ENCODE data around the gene CPEB3. TPM values are rescaled to one million over a fixed set of nuclear protein-coding genes. Genes with fewer than 3 reads are reported as not detected.
A peak's percentile ranks its signal among the peaks of the same experiment; 100 is the strongest.
"Not testable (repeated sequence)": the region's sequence is repeated elsewhere in the genome, so short reads cannot be mapped to it uniquely, and the experiment has no call there.

The CPEB3 gene
- 1 to 10 TPM; 1.9 to 4.0 TPM for total RNA-seq

- Mint-ChIP-seq H3K36me3 (peaks cover 9 to 10% of the 10 kb centered on the region in 2 donors), H3K27ac (peak within 1 kb of the TSS; percentile 90 to 93), H3K9me3 (no peaks in the 10 kb centered on the region)
- DNase-seq (ENCODE audit: low spot score in 2 of 2) (peak; percentile 89 to 92), ATAC-seq (peak; percentile 97 to 99)
Observed at GRCh38 chr10:92290837-92291615, at the start of gene CPEB3, which contains the start of gene MARCHF5. CPEB3 (minus strand) TSS chr10:92291078; CDS start chr10:92240350, 50,728 bp downstream. MARCHF5 (plus strand) TSS chr10:92291167; CDS start chr10:92291495, 328 bp downstream.

DNA sequence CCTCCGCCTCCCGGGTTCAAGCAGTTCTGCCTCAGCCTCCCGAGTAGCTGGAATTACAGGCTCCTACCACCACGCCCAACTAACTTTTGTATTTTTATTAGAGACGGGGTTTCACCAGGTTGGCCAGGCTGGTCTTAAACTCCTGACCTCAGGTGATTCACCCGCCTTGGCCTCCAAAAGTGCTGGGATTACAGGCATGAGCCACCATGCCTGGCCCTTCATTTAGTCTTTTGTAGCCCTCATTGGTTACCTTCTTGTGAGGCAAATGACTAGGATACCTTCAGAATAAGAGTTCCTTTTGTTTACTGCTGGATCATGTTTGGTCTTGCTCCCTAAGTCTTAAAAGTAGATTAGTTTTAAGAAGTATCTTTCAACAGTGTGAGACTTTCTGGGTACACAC, 39.0 kb upstream of the CPEB3 start:
- H3K36me3 Mint-ChIP-seq; DNase-seq (ENCODE audit: low spot score in 2 of 2); H3K9me3 Mint-ChIP-seq; ATAC-seq: not testable (repeated sequence)
- H3K27ac Mint-ChIP-seq, result peak overlapping the region; percentile 18 to 35

- no peaks in the 10 kb centered on the region for H3K36me3 Mint-ChIP-seq
- ATAC-seq (no peak), DNase-seq (ENCODE audit: low spot score in 2 of 2) (no peak)
- H3K27ac Mint-ChIP-seq, result no peak overlapping the region
- H3K9me3 Mint-ChIP-seq, result no peaks in the 10 kb centered on the region
Observed at GRCh38 chr10:92328993-92329392, 38.1 kb upstream of the CPEB3 start.

- no peaks in the 10 kb centered on the region for H3K9me3 Mint-ChIP-seq
- H3K36me3 Mint-ChIP-seq, result peaks cover 0 to 10% of the 10 kb centered on the region in 2 donors
- ATAC-seq, result no peak
- peak overlapping the region in 1 of 2 donors; percentile 17 for H3K27ac Mint-ChIP-seq
- no peak for DNase-seq (ENCODE audit: low spot score in 2 of 2)
Observed at GRCh38 chr10:92327445-92328433, 36.9 kb upstream of the CPEB3 start.

GRCh38 chr10:92323079-92323478, 32.2 kb upstream of the CPEB3 start:
- Mint-ChIP-seq H3K9me3 (peaks cover 0 to 5% of the 10 kb centered on the region in 2 donors), H3K27ac (no peak overlapping the region), H3K36me3 (peaks cover 0 to 25% of the 10 kb centered on the region in 2 donors)
- no peak for DNase-seq (ENCODE audit: low spot score in 2 of 2)
- no peak for ATAC-seq

DNA sequence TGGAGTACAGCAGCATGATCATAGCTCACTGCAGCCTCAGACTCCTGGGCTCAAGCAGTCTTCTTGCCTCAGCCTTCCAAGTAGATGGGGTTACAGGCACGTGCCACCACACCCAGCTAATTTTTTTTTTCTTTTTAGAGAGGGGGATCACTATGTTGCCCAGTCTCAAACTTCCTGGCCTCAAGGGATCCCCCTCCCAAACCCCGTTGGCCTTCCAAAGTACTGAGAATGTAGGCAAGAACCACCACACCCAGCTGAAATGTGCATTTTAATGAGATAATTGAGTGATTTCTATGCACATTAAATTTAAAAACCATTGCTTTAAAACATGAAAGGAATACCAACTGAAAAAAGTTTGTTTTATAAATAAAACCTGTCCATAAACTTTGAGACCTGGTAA, 25.7 kb upstream of the CPEB3 start:
- DNase-seq (ENCODE audit: low spot score in 2 of 2), result no peak
- H3K27ac Mint-ChIP-seq, result peak overlapping the region in 1 of 2 donors; percentile 50
- no peak for ATAC-seq
- no peaks in the 10 kb centered on the region for H3K9me3 Mint-ChIP-seq
- peaks cover 0 to 22% of the 10 kb centered on the region in 2 donors for H3K36me3 Mint-ChIP-seq

- H3K27ac Mint-ChIP-seq, result no peak overlapping the region
- no peak for DNase-seq (ENCODE audit: low spot score in 2 of 2)
- ATAC-seq, result peak in 1 of 2 donors; percentile 32
- H3K9me3 Mint-ChIP-seq, result no peaks in the 10 kb centered on the region
- H3K36me3 Mint-ChIP-seq, result peaks cover 0 to 20% of the 10 kb centered on the region in 2 donors
Observed at GRCh38 chr10:92313750-92314149, 22.9 kb upstream of the CPEB3 start.

DNA sequence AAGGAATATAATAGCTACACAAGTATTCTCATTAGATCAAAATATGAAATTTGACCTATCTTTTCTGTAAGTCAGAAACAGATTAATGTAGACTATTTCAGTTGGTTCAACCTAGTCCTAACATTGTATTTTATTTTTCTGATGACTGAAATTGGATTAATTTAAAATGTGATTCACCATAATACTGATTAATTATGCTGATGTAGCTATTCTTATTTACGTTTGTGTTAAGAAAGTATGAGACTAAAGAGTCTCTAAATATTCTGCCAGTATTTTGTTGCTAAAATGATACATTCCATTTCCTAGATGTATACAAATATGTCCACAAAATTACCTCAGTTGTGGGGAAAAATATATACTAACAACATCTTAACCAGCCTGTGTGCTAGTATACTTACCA, 18.4 kb upstream of the CPEB3 start:
- no peak for ATAC-seq
- DNase-seq (ENCODE audit: low spot score in 2 of 2), result no peak
- Mint-ChIP-seq H3K36me3 (peaks cover 0 to 20% of the 10 kb centered on the region in 2 donors), H3K27ac (no peak overlapping the region), H3K9me3 (no peaks in the 10 kb centered on the region)

DNA sequence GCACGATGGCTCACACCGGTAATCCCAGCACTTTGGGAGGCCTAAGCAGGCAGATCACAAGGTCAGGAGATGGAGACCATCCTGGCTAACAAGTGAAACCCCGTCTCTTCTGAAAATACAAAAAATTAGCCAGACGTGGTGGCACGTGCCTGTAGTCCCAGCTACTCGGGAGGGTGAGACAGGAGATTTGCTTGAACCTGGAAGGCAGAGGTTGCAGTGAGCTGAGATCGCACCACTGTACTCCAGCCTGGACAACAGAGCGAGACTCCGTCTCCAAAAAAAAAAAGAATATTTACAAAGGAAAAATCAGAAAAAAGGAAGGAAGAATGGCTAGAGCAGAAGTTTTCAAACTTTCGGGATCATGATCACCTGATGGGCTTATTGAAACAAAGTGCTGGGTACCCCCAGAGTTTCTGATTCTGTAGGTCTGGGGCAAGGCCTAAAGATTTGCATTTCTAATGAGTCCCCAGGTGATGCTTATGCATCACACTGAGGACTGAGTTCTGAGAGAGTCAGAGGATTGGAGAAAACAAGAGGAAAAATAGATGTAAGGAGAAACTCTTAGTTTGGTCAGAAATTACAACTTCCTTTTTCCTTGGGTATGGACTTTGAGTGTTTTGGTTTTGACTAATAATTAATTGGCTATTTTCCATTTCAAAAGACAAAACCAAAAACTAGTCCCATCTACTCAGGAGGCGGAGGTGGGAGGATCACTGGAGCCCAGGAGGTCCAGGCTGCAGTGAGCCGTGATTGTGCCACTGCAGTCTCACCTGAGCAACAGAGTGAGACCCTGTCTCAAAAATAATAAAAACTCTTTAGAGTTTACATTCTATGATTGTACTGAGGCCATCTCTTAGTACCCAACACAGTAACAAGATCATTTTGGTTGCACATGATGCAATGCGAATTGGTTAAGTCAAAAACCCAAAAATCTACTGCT, 14.5 kb upstream of the CPEB3 start:
- Mint-ChIP-seq H3K9me3 (no peaks in the 10 kb centered on the region), H3K36me3 (no peaks in the 10 kb centered on the region), H3K27ac (peak overlapping the region in 1 of 2 donors; percentile 10)
- DNase-seq (ENCODE audit: low spot score in 2 of 2), result no peak
- ATAC-seq, result no peak

- Mint-ChIP-seq H3K27ac (no peak overlapping the region), H3K36me3 (no peaks in the 10 kb centered on the region), H3K9me3 (no peaks in the 10 kb centered on the region)
- ATAC-seq (no peak), DNase-seq (ENCODE audit: low spot score in 2 of 2) (no peak)
Observed at GRCh38 chr10:92304061-92304460, 13.2 kb upstream of the CPEB3 start.

- H3K36me3 Mint-ChIP-seq, result no peaks in the 10 kb centered on the region
- DNase-seq (ENCODE audit: low spot score in 2 of 2) (no peak), ATAC-seq (peak; percentile 59 to 87)
- peak overlapping the region in 1 of 2 donors; percentile 9 for H3K27ac Mint-ChIP-seq
- no peaks in the 10 kb centered on the region for H3K9me3 Mint-ChIP-seq
Observed at GRCh38 chr10:92303096-92303495, 12.2 kb upstream of the CPEB3 start.

DNA sequence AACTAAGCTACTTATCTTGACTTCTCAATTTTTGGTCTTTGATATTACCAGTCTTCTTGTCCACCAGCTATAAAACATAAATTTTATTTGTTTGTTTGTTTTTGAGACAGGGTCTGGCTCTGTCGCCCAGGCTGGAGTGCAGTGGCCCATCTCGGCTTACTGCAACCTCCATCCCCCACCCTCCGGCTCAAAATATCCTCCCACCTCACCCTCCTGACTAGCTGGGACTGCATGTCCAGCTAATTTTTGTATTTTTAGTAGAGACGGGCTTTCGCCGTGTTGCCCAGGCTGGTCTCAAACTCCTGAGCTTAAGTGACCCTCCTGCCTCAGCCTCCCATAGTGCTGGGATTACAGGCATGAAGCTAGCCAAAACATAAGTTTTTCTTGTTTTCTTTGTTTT, 7.6 kb upstream of the CPEB3 start:
- Mint-ChIP-seq H3K27ac (no peak overlapping the region), H3K9me3 (no peaks in the 10 kb centered on the region), H3K36me3 (peaks cover 0 to 6% of the 10 kb centered on the region in 2 donors)
- DNase-seq (ENCODE audit: low spot score in 2 of 2), result no peak
- ATAC-seq, result no peak

DNA sequence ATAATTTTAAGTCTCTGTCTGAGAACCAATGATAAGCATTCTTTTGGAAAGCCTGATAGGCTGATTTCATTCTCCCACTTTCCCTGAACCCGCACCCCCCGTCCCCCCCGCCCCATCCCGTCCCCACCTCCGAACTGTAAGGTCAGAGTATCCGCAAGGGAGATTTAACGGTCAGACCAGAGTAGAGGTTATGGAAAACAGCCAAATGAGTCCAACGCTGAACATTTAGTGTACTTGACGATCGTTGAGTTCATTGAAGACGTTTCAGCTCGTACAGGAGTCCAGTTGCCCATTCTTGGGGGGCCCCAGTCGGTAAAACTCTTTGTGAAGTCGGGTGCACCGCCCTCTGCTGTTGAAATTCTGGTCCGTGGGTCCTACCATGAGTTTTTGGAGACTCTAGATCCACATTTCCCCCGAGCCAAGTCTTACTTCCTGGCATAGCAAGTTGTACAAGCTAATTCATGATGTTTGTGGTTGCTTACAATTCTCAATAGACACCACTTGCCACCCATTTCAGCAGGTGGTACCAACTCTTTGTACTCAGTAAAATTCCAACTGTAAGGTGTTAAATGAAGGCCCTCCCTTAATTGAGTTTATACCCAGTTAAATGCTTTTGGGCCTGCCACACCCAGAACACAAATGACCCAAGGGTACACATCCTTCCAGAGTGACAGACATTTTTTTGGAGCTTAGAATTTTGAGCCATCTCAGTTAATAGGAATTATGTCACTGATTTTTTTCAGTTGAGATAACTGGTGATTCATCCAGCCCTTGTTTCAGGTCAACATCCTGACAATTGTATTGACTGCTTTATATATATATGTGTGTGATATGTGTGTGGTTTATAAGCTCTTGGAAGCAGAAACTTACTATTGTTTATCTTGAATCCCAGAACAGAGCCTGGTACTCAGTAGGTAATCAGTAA, 1.3 kb upstream of the CPEB3 start:
- no peak for ATAC-seq
- peak overlapping the region; percentile 81 to 90 for H3K27ac Mint-ChIP-seq

GRCh38 chr10:92291616-92291865, 663 bp upstream of the CPEB3 start:
- Mint-ChIP-seq H3K36me3 (peaks cover 9 to 10% of the 10 kb centered on the region in 2 donors), H3K27ac (peak overlapping the region; percentile 81 to 90)

More for the DNA sequence above, 1.3 kb upstream of the CPEB3 start:
- H3K9me3 Mint-ChIP-seq, result no peaks in the 10 kb centered on the region
- H3K36me3 Mint-ChIP-seq, result peaks cover 9 to 10% of the 10 kb centered on the region in 2 donors
- peak in 1 of 2 donors; percentile 47 for DNase-seq (ENCODE audit: low spot score in 2 of 2)

DNA sequence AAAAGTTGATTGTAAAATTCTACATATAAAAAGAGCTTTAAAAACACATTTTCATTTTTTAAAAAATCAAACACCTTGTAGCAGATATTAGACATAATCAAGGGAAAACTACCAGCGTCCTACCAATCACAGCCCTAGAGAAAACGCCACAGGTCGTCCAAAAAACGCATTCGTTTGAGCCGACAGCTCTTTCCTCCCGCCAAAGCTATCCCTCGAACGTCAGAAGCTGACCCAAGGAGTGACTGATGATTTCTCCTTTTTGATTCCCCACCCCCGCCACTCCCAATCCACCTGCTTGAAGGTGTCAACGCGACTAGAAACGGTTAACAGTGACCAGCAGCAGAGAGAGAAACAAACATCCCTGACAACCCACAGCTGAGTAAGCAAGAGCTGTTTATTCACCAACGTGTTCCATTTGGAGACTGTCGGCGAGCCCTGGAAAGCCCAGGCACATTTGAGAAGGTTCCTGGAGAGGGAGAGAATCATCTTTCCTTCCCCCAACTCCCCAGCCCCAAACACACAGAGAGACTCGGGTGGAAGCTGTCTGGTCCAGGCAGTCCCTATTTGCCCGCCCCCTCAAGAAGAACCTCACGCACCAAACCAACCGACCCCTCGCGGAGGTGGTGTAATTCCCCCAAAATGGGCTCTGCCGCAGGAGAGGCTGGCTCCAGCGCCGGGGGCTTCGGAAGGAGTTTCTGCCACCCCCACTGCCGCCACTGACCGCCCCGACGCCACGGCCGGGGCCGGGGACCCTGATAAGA, 622 bp downstream of the CPEB3 start:
- H3K9me3 Mint-ChIP-seq, result no peaks in the 10 kb centered on the region
- ATAC-seq (peak; percentile 27 to 28), DNase-seq (ENCODE audit: low spot score in 2 of 2) (peak; percentile 5 to 61)
- H3K27ac Mint-ChIP-seq, result peak overlapping the region; percentile 90 to 93
- peaks cover 9 to 10% of the 10 kb centered on the region in 2 donors for H3K36me3 Mint-ChIP-seq

More at GRCh38 chr10:92291616-92291865, 663 bp upstream of the CPEB3 start:
- ATAC-seq, result no peak
- H3K9me3 Mint-ChIP-seq, result no peaks in the 10 kb centered on the region
- no peak for DNase-seq (ENCODE audit: low spot score in 2 of 2)

Data from activated naive CD4-positive, alpha-beta T cell treated with anti-CD3 and anti-CD28 coated beads, Interleukin-2, amount 50 U/mL, for 72 hours (primary cell).